Natural killer cell (primary cell): ENCODE results near the gene DCAF8L2. TPM values are rescaled to one million over a fixed set of nuclear protein-coding genes. Genes with fewer than 3 reads are reported as not detected.
"Not testable (repeated sequence)": the region's sequence is repeated elsewhere in the genome, so short reads cannot be mapped to it uniquely, and the experiment has no call there.

ENCODE experiments used
- ATAC-seq, 3 donors: fragments of 150-1000 bp in 2 of 3; fragments of 200-7000 bp in 1 of 3; cut with Tn5 transposase; 1 replicate in 1 of 3; 2 replicates in 2 of 3; pipeline ENCODE4 v1.10.0; 2021; ENCODE audit warnings: mild to moderate bottlenecking in 2 of 3, moderate library complexity in 2 of 3
- DNase-seq, 2 donors: peaks; one replicate each; pipeline versions ENCODE4 v3.0.0 to v3.0.0-alpha.2; 2013 to 2021; ENCODE audit warnings: mixed read lengths in 1 of 2
- H3K27ac ChIP-seq: one replicate; pipeline ENCODE4 v1.5.1; 2013; ENCODE audit warnings: mild to moderate bottlenecking, low read length
- H3K27me3 ChIP-seq: one replicate; pipeline ENCODE4 v1.6.1; 2013; ENCODE audit warnings: low read length; ENCODE audit not compliant: control insufficient read depth, insufficient read depth
- H3K36me3 ChIP-seq: one replicate; pipeline ENCODE4 v1.6.1; 2013; ENCODE audit warnings: low read length; ENCODE audit not compliant: control insufficient read depth, insufficient read depth
- H3K4me1 ChIP-seq: one replicate; pipeline ENCODE4 v1.6.1; 2013; ENCODE audit warnings: low read length; ENCODE audit not compliant: control insufficient read depth, insufficient read depth
- H3K4me3 ChIP-seq: one replicate; pipeline ENCODE4 v1.5.1; 2013; ENCODE audit warnings: low read length
- H3K9me3 ChIP-seq: one replicate; pipeline ENCODE4 v1.6.1; 2013; ENCODE audit warnings: low read length; ENCODE audit not compliant: control insufficient read depth, insufficient read depth
- H3K27ac Mint-ChIP-seq, 2 donors: one replicate each; pipeline ENCODE4 v1.8.0; 2022; ENCODE audit warnings: mild to moderate bottlenecking in 2 of 2, mixed read lengths in 2 of 2, moderate library complexity in 1 of 2
- H3K27me3 Mint-ChIP-seq, 2 donors: one replicate each; pipeline ENCODE4 v1.8.0; 2022; ENCODE audit warnings: low read depth in 2 of 2, mixed read lengths in 2 of 2
- H3K36me3 Mint-ChIP-seq: one replicate; pipeline ENCODE4 v1.8.0; 2022; ENCODE audit warnings: mixed read lengths
- H3K4me1 Mint-ChIP-seq, 2 donors: one replicate each; pipeline ENCODE4 v1.8.0; 2022; ENCODE audit warnings: mixed read lengths in 2 of 2
- H3K4me3 Mint-ChIP-seq: one replicate; pipeline ENCODE4 v1.8.0; 2022; ENCODE audit warnings: mild to moderate bottlenecking, moderate library complexity, mixed read lengths
- H3K9me3 Mint-ChIP-seq, 2 donors: one replicate each; pipeline ENCODE4 v1.8.0; 2022; ENCODE audit warnings: mixed read lengths in 2 of 2
- CTCF ChIP-seq: fragments of 200-600 bp; IDR thresholded peaks from one replicate; pipeline ENCODE4 v1.8.0; 2022; ENCODE audit warnings: antibody characterized with exemption
- WGBS: methylation state at CpG from one replicate; pipeline ENCODE4 v1.1.7; 2013; ENCODE audit warnings: missing lambda C conversion rate; ENCODE audit not compliant: insufficient coverage; 5-methylcytosine and 5-hydroxymethylcytosine counted together
- intact Hi-C: fragments of 100-400 bp; cut with micrococcal nuclease; formaldehyde crosslinking; loops from one replicate; pipeline ENCODE4 v1.14.2; 2022
- total RNA-seq, 4 donors: library from RNA; stranded (reverse); fragments of 120-200 nt in 1 of 4; gene quantifications; one replicate each; pipeline versions ENCODE4 v1.2.3 to v1.2.4, GENCODE V29; 2013 to 2022

DCAF8L2 gene
- total RNA-seq, 3 donors from 2014 or later (not counting 1 experiment from before 2014, with no cell fraction given), result not detected

GRCh38 chrX:27746516-27746915 lies 156.4 kb downstream of the DCAF8L2 start:
- Mint-ChIP-seq H3K4me1 (no peaks in the 10 kb centered on the region), H3K4me3 (no peak overlapping the region), H3K27me3 (no peaks in the 10 kb centered on the region), H3K36me3 (no peaks in the 10 kb centered on the region), H3K9me3 (peaks cover 6 to 14% of the 10 kb centered on the region in 2 donors), H3K27ac (no peak overlapping the region)
- TF ChIP-seq CTCF, result no peak
- peaks cover 6% of the 10 kb centered on the region for H3K9me3 ChIP-seq
- no peaks in the 10 kb centered on the region for H3K36me3 ChIP-seq
- ATAC-seq (no peak), DNase-seq (no peak)
- no peak overlapping the region for H3K4me3 ChIP-seq
- no peak overlapping the region for H3K27ac ChIP-seq
- no peaks in the 10 kb centered on the region for H3K4me1 ChIP-seq
- intact Hi-C loops, result no loop called here
- 94% methylated on average over 10 of the region's 10 CpGs for WGBS
- H3K27me3 ChIP-seq, result no peaks in the 10 kb centered on the region

DNA sequence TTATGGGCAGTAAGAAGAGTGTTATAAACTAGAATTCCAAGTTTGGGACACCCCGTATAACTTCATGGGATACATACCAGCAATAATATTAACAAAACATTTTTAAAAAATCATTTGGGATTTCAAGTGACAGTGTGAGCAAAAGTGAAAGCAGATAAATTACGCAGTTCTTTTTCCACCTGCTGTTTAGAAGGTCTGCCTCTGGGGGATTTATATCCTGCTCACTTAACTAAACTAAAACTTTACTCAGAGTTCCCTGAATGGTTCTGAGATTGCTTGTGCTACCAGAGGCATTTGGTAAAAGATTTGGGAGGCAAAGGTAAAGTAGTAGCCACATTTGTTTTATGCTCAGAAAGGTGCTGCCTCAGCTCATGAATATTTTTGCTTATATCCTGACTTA lies 160.2 kb downstream of the DCAF8L2 start:
- H3K4me1 ChIP-seq, H3K4me3 Mint-ChIP-seq, H3K27ac ChIP-seq, ATAC-seq, H3K4me3 ChIP-seq, H3K27ac Mint-ChIP-seq, H3K36me3 ChIP-seq, H3K27me3 ChIP-seq, H3K4me1 Mint-ChIP-seq, H3K27me3 Mint-ChIP-seq, DNase-seq, H3K36me3 Mint-ChIP-seq, H3K9me3 ChIP-seq, intact Hi-C loops: not testable (repeated sequence)
- WGBS, result no CpG with 5 or more reads among the region's 2 CpGs
- H3K9me3 Mint-ChIP-seq, result peaks cover 11 to 16% of the 10 kb centered on the region in 2 donors

- intact Hi-C loops, result no loop called here
- ATAC-seq (no peak), DNase-seq (no peak)
- Histone ChIP-seq H3K4me3 (no peak overlapping the region), H3K9me3 (peaks cover 2% of the 10 kb centered on the region), H3K27me3 (no peaks in the 10 kb centered on the region), H3K36me3 (no peaks in the 10 kb centered on the region), H3K27ac (no peak overlapping the region), H3K4me1 (no peaks in the 10 kb centered on the region)
- H3K36me3 Mint-ChIP-seq, result no peaks in the 10 kb centered on the region
- H3K9me3 Mint-ChIP-seq, result peaks cover 13 to 16% of the 10 kb centered on the region in 2 donors
- WGBS, result 50% methylated on average over 2 of the region's 2 CpGs
- no peaks in the 10 kb centered on the region for H3K4me1 Mint-ChIP-seq
- H3K27me3 Mint-ChIP-seq, result no peaks in the 10 kb centered on the region
- H3K4me3 Mint-ChIP-seq, result no peak overlapping the region
- H3K27ac Mint-ChIP-seq, result no peak overlapping the region
- no peak for TF ChIP-seq CTCF
Observed at GRCh38 chrX:27751976-27752375, 161.8 kb downstream of the DCAF8L2 start.

GRCh38 chrX:27765718-27766117 lies 175.6 kb downstream of the DCAF8L2 start:
- Histone ChIP-seq H3K4me1 (no peaks in the 10 kb centered on the region), H3K36me3 (no peaks in the 10 kb centered on the region), H3K9me3 (peaks cover 2% of the 10 kb centered on the region), H3K27me3 (no peaks in the 10 kb centered on the region), H3K27ac (no peak overlapping the region), H3K4me3 (no peak overlapping the region)
- Mint-ChIP-seq H3K9me3 (peaks cover 3 to 7% of the 10 kb centered on the region in 2 donors), H3K27ac (no peak overlapping the region), H3K27me3 (no peaks in the 10 kb centered on the region), H3K4me1 (no peaks in the 10 kb centered on the region), H3K36me3 (no peaks in the 10 kb centered on the region), H3K4me3 (no peak overlapping the region)
- WGBS, result 92% methylated on average over 8 of the region's 12 CpGs
- ATAC-seq (no peak), DNase-seq (no peak)
- intact Hi-C loops, result no loop called here
- TF ChIP-seq CTCF, result no peak
